Endodermal cell (in vitro differentiated cells): ENCODE measurements around the gene NOX3. TPM values are rescaled to one million over a fixed set of nuclear protein-coding genes. Genes with fewer than 3 reads are reported as not detected.
"Not testable (repeated sequence)": the region's sequence is repeated elsewhere in the genome, so short reads cannot be mapped to it uniquely, and the experiment has no call there.

Experiments used
- DNase-seq: peaks from one replicate; pipeline ENCODE4 v3.0.0-alpha.2; 2017
- H3K27ac ChIP-seq: 2 replicates; pipeline ENCODE4 v1.5.1; 2013; ENCODE audit warnings: mild to moderate bottlenecking, low read depth, low read length, moderate library complexity
- H3K27me3 ChIP-seq: 2 replicates; pipeline ENCODE4 v1.6.1; 2013; ENCODE audit warnings: mild to moderate bottlenecking, low read length, moderate library complexity; ENCODE audit not compliant: insufficient read depth, control insufficient read depth, poor library complexity, severe bottlenecking
- H3K36me3 ChIP-seq: 2 replicates; pipeline ENCODE4 v1.7.0; 2013; ENCODE audit warnings: mild to moderate bottlenecking, low read length, moderate library complexity; ENCODE audit not compliant: control insufficient read depth, insufficient read depth
- H3K4me1 ChIP-seq: one replicate; pipeline ENCODE4 v1.7.0; 2013; ENCODE audit warnings: low read length; ENCODE audit not compliant: control insufficient read depth, insufficient read depth
- H3K4me3 ChIP-seq: 2 replicates; pipeline ENCODE4 v1.5.1; 2013; ENCODE audit warnings: mild to moderate bottlenecking, low read length, moderate library complexity
- H3K9ac ChIP-seq: 2 replicates; pipeline ENCODE4 v1.6.1; 2013; ENCODE audit warnings: mild to moderate bottlenecking, low read length, moderate library complexity; ENCODE audit not compliant: poor library complexity, severe bottlenecking; ENCODE audit errors: extremely low read depth
- H3K9me3 ChIP-seq: 2 replicates; pipeline ENCODE4 v1.6.1; 2013; ENCODE audit warnings: mild to moderate bottlenecking, low read length, moderate library complexity; ENCODE audit not compliant: control insufficient read depth
- H3K27ac Mint-ChIP-seq: 2 replicates; pipeline ENCODE4 v1.8.0; 2020; ENCODE audit warnings: mixed read lengths
- H3K27me3 Mint-ChIP-seq: 2 replicates; pipeline ENCODE4 v1.8.0; 2021; ENCODE audit warnings: mild to moderate bottlenecking, mixed read lengths; ENCODE audit not compliant: insufficient read depth
- H3K36me3 Mint-ChIP-seq: 2 replicates; pipeline ENCODE4 v1.8.0; 2020; ENCODE audit warnings: low read depth, mixed read lengths
- H3K4me1 Mint-ChIP-seq: 2 replicates; pipeline ENCODE4 v1.8.0; 2020; ENCODE audit warnings: mixed read lengths
- H3K4me3 Mint-ChIP-seq: 2 replicates; pipeline ENCODE4 v1.8.0; 2020; ENCODE audit warnings: mild to moderate bottlenecking, moderate library complexity, mixed read lengths
- H3K9me3 Mint-ChIP-seq: 2 replicates; pipeline ENCODE4 v1.8.0; 2020; ENCODE audit warnings: mild to moderate bottlenecking, mixed read lengths
- CTCF ChIP-seq: fragments of 200-600 bp; sonication (generic); conservative IDR thresholded peaks from 2 replicates; pipeline ENCODE4 v1.5.0; 2021; ENCODE audit warnings: antibody characterized with exemption, mild to moderate bottlenecking
- WGBS, 2 experiments: methylation state at CpG; one replicate each; pipeline versions ENCODE4 v1.1.5 to v1.1.7; 2013; ENCODE audit warnings: missing lambda C conversion rate in 2 of 2, mixed read lengths in 1 of 2; ENCODE audit not compliant: insufficient coverage in 1 of 2, insufficient read length in 1 of 2; 5-methylcytosine and 5-hydroxymethylcytosine counted together
- total RNA-seq, 2 donors: library from RNA; stranded (reverse); fragmentation: NEBNext Ultra II Directional in 1 of 2; extraction: Animal tissue kit (Norgen Biotek cat#: 25700) in 1 of 2; gene quantifications; 2 replicates in 1 of 2; 3 replicates in 1 of 2; pipeline ENCODE4 v1.2.1, GENCODE V29; 2021

NOX3 gene
- total RNA-seq, 2 donors from 2014 or later: not detected

DNA sequence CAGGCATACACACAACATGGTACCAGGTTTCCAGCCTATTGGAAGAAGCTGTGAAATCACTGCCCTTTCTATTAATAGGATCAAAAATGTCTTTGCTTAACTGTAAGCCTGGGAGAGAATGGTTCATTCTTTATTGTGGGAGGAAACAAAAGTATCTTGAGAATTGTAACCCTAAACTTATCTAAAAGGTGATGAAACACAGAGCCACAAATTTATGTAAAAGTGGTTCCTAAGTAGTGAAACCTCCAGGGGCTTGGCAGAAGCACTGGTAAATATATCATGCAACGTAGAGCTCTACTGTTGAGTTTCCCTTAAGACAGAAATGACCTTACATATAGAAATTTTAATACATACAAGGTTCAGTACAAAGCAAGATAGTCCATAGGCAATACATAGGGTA, 17.2 kb upstream of the NOX3 start:
- Histone ChIP-seq H3K9ac (no peak overlapping the region), H3K4me1 (no peaks in the 10 kb centered on the region), H3K4me3 (no peak overlapping the region), H3K36me3 (no peaks in the 10 kb centered on the region), H3K9me3 (no peaks in the 10 kb centered on the region), H3K27ac (no peak overlapping the region), H3K27me3 (no peaks in the 10 kb centered on the region)
- no peak for TF ChIP-seq CTCF
- DNase-seq: no peak
- Mint-ChIP-seq H3K27me3 (no peaks in the 10 kb centered on the region), H3K36me3 (no peaks in the 10 kb centered on the region), H3K4me1 (no peaks in the 10 kb centered on the region), H3K4me3 (no peak overlapping the region), H3K9me3 (peaks cover 28% of the 10 kb centered on the region), H3K27ac (no peak overlapping the region)
- 83% methylated on average over 1 of the region's 1 CpG; no CpG with 5 or more reads in 1 of the 2 experiments for WGBS, 2 experiments

DNA sequence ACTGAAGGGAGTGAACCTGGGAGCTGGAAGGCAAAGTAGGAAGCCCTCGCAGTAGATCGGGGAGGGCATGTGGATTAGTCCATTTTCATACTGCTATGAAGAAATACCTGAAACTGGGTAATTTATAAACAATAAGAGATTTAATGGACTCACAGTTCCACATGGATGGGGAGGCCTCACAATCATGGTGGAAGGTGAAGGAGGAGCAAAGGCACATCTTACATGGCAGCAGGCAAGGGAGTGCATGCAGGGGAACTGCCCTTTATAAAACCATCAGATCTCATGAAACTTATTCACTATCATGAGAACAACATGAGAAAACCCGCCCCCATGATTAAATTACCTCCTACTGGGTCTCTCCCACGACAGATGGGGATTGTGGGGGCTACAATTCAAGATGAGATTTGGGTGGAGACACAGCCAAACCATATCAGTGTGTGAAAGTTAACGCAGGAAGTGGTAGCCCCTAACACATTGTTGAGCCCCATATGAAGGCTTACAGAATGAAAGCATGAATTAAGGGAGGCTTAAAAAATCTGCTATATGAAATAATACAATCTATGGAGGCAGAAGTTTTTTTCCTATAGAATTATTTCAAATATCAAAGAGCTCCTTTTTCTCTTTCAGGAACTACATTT, 15.5 kb upstream of the NOX3 start:
- H3K27ac Mint-ChIP-seq, H3K27me3 Mint-ChIP-seq, H3K4me1 ChIP-seq, H3K4me1 Mint-ChIP-seq, H3K27me3 ChIP-seq, H3K36me3 ChIP-seq, H3K4me3 Mint-ChIP-seq, H3K4me3 ChIP-seq, H3K9ac ChIP-seq, H3K27ac ChIP-seq, DNase-seq, H3K36me3 Mint-ChIP-seq, H3K9me3 ChIP-seq: not testable (repeated sequence)
- H3K9me3 Mint-ChIP-seq: peaks cover 36% of the 10 kb centered on the region
- WGBS, 2 experiments: 83 to 92% methylated on average over 3 to 5 of the region's 5 CpGs

- H3K9me3 Mint-ChIP-seq: peaks cover 48% of the 10 kb centered on the region
- H3K36me3 Mint-ChIP-seq: not testable (repeated sequence)
Observed at GRCh38 chr6:155468543-155468942, 12.9 kb upstream of the NOX3 start.

DNA sequence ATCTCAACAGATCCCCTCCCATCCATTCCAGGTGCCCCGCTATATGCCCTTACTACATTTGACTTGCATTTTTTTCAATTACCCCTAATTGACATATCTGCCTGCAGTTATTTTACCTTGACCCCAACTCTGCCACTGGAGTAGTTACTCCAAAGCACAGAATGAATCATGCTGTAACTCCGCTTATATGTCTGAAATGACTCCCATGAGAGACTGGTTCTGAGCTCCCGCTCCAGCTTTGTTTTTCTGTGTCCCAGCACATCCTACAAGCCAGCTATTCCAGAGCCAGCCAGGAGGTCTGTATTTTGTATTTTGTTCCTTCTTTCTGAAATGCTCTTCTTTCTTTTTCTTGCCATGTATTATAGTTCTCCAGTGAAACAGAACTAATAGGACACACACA, 10.9 kb upstream of the NOX3 start:
- Histone ChIP-seq H3K4me1 (no peaks in the 10 kb centered on the region), H3K9me3 (no peaks in the 10 kb centered on the region), H3K4me3 (no peak overlapping the region), H3K36me3 (no peaks in the 10 kb centered on the region), H3K9ac (no peak overlapping the region), H3K27me3 (no peaks in the 10 kb centered on the region), H3K27ac (no peak overlapping the region)
- no peaks in the 10 kb centered on the region for H3K4me1 Mint-ChIP-seq
- H3K27ac Mint-ChIP-seq: no peak overlapping the region
- no peaks in the 10 kb centered on the region for H3K36me3 Mint-ChIP-seq
- no peak for TF ChIP-seq CTCF
- WGBS, 2 experiments: 92 to 100% methylated on average over 3 of the region's 3 CpGs
- H3K9me3 Mint-ChIP-seq: peaks cover 48% of the 10 kb centered on the region
- DNase-seq: no peak
- H3K4me3 Mint-ChIP-seq: no peak overlapping the region
- no peaks in the 10 kb centered on the region for H3K27me3 Mint-ChIP-seq

More at GRCh38 chr6:155468543-155468942, 12.9 kb upstream of the NOX3 start:
- not testable (repeated sequence) for H3K36me3 ChIP-seq, H3K27me3 Mint-ChIP-seq, H3K9ac ChIP-seq, H3K27ac ChIP-seq, H3K27me3 ChIP-seq, H3K4me3 ChIP-seq, H3K4me1 ChIP-seq, H3K27ac Mint-ChIP-seq, H3K4me1 Mint-ChIP-seq, H3K9me3 ChIP-seq, H3K4me3 Mint-ChIP-seq, DNase-seq
- 87 to 94% methylated on average over 3 of the region's 3 CpGs for WGBS, 2 experiments
